IPS DF 6.9 (cell line): ENCODE data around the gene CD1E.

Source experiments
- DNase-seq: peaks from one replicate; pipeline ENCODE4 v3.0.0-alpha.2; 2013; ENCODE audit warnings: low read depth, low spot score
- H3K27ac ChIP-seq: one replicate; pipeline ENCODE4 v1.5.1; 2013; ENCODE audit warnings: low read length, control low read depth
- H3K27me3 ChIP-seq: 2 replicates; pipeline ENCODE4 v1.6.1; 2013; ENCODE audit warnings: mild to moderate bottlenecking, low read length; ENCODE audit not compliant: control insufficient read depth, insufficient read depth
- H3K36me3 ChIP-seq: 2 replicates; pipeline ENCODE4 v1.6.1; 2013; ENCODE audit warnings: low read length; ENCODE audit not compliant: control insufficient read depth, insufficient read depth
- H3K4me1 ChIP-seq: 2 replicates; pipeline ENCODE4 v1.6.1; 2013; ENCODE audit warnings: low read length; ENCODE audit not compliant: control insufficient read depth, insufficient read depth
- H3K4me3 ChIP-seq: 2 replicates; pipeline ENCODE4 v1.5.1; 2013; ENCODE audit warnings: mild to moderate bottlenecking, low read length
- H3K9me3 ChIP-seq: 2 replicates; pipeline ENCODE4 v1.6.1; 2013; ENCODE audit warnings: low read length, inconsistent platforms; ENCODE audit not compliant: control insufficient read depth, insufficient read depth
- whole genome bisulfite sequencing: extraction: QIAGEN DNeasy Blood & Tissue Kit; methylation state at CpG from one replicate; pipeline ENCODE4 v1.1.7; 2013; ENCODE audit warnings: mixed read lengths, missing lambda C conversion rate; ENCODE audit not compliant: insufficient read length, insufficient coverage; 5-methylcytosine and 5-hydroxymethylcytosine counted together

CD1E gene

DNA sequence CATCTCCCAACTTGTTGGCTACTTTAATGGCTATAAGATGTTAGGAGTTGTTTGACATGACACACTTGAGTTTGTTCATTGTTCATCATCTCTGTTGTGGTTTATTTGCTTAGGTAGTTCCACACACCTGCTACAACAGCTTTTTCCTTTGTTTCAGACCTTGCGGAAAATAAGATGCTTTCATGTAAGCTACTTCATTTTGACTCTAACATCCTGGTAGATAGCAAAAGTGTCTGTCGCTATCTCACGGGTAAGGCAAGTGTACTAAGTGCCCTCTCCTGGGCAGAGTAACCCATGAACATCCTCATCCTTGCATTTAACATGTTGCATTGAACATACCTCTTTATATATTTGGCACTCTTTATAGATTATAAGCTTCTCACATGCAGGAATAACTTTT, 47.2 kb downstream of the CD1E start:
- H3K27ac ChIP-seq, result no peak overlapping the region
- DNase-seq, result no peak
- H3K9me3 ChIP-seq, result no peaks in the 10 kb centered on the region
- no peaks in the 10 kb centered on the region for H3K4me1 ChIP-seq
- no CpG with 5 or more reads among the region's 3 CpGs for WGBS
- no peak overlapping the region for H3K4me3 ChIP-seq
- H3K27me3 ChIP-seq, result no peaks in the 10 kb centered on the region
- H3K36me3 ChIP-seq, result no peaks in the 10 kb centered on the region

DNA sequence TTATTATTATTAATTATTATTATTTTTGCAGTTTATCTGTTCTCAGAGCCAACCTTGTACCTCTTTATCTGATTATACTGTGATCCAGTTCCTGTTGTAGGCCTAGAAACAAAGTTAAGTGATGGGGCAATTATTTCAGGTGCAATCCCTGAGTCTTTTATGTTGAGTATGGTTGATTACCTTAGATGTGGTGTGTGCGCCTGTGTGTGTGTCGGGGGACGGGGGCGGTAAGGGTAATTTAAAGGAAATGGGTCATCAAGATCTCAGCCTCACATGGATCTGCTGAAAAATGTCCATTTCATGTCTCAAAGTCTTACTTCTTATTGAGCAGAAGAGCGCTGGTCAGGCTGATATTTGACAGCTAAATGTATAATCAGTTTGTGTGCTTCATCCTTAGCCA, 53.4 kb downstream of the CD1E start:
- Histone ChIP-seq H3K4me3 (no peak overlapping the region), H3K4me1 (no peaks in the 10 kb centered on the region)
- WGBS, result no CpG with 5 or more reads among the region's 5 CpGs

More for the DNA sequence above, 53.4 kb downstream of the CD1E start:
- Histone ChIP-seq H3K27me3 (no peaks in the 10 kb centered on the region), H3K27ac (no peak overlapping the region), H3K36me3 (no peaks in the 10 kb centered on the region), H3K9me3 (no peaks in the 10 kb centered on the region; the same call in 1 of the 2 replicates)
- DNase-seq, result no peak
